Measurements from ENCODE around the gene ANO7.
"Not testable (repeated sequence)": the region's sequence is repeated elsewhere in the genome, so short reads cannot be mapped to it uniquely, and the experiment has no call there.

ANO7 gene

DNA sequence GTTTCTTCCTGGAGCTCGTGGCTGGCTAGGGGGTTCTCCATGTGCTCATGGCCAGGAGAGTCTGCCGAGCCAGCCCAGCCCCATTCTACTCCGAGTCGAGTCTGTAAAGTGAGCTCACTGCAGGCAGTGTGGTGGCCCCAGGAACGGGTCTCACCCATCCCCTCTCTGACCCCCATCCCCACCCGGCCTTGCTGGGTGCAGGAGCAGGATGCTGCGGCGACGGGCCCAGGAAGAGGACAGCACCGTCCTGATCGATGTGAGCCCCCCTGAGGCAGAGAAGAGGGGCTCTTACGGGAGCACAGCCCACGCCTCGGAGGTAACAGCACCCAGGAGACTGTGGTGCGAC is 1.4 kb downstream of the ANO7 start:
- no peaks in the 10 kb centered on the region for H3K9me3 ChIP-seq
- in situ Hi-C loops (cut with MboI; ENCODE audit: low sequenced_read_pairs) = no loop called here
- no peaks in the 10 kb centered on the region for H3K4me1 ChIP-seq
- no peak overlapping the region for H3K4me3 ChIP-seq
- H3K27me3 ChIP-seq (ENCODE audit: low read depth) = no peaks in the 10 kb centered on the region
- no peaks in the 10 kb centered on the region for H3K36me3 ChIP-seq (replicated peaks)
- DNase-seq (ENCODE audit: low spot score in 2 of 2) = no peak

- Histone ChIP-seq H3K4me3 (no peak overlapping the region), H3K36me3 (replicated peaks) (no peaks in the 10 kb centered on the region), H3K27me3 (ENCODE audit: low read depth) (no peaks in the 10 kb centered on the region), H3K4me1 (no peaks in the 10 kb centered on the region), H3K9me3 (no peaks in the 10 kb centered on the region)
- no peak for DNase-seq (ENCODE audit: low spot score in 2 of 2)
- in situ Hi-C loops (cut with MboI; ENCODE audit: low sequenced_read_pairs) = no loop called here
These were observed 2.0 kb downstream of the ANO7 start for GRCh38 chr2:241190291-241190981.

- Histone ChIP-seq H3K9me3 (no peaks in the 10 kb centered on the region), H3K27me3 (ENCODE audit: low read depth) (no peaks in the 10 kb centered on the region), H3K4me3 (no peak overlapping the region), H3K4me1 (no peaks in the 10 kb centered on the region), H3K36me3 (replicated peaks) (no peaks in the 10 kb centered on the region)
- in situ Hi-C loops (cut with MboI; ENCODE audit: low sequenced_read_pairs) = no loop called here
- DNase-seq (ENCODE audit: low spot score in 2 of 2) = no peak
These were observed 2.6 kb downstream of the ANO7 start for GRCh38 chr2:241191081-241191480.

DNA sequence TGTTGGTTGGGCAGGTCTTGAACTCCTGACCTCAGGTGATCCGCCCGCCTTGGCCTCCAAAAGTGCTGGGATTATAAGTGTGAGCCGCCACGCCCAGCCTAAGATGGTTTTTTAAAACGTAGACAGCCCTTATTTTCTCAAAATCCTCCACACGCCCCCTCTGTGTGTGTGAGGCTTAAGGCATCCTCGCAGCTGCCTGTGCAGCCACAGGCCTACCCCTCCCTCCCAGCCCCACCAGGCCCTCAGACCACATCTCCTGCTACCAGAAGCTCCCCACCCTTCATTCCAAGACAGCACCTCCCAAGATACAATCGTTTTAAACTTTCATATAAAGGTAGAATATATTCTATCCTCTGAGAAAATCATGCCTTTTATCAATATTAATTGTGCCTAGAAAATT is 4.8 kb downstream of the ANO7 start:
- H3K4me1 ChIP-seq = no peaks in the 10 kb centered on the region
- H3K9me3 ChIP-seq = no peaks in the 10 kb centered on the region
- no peak overlapping the region for H3K4me3 ChIP-seq
- in situ Hi-C loops (cut with MboI; ENCODE audit: low sequenced_read_pairs) = no loop called here
- no peak for DNase-seq (ENCODE audit: low spot score in 2 of 2)
- no peaks in the 10 kb centered on the region for H3K36me3 ChIP-seq (replicated peaks)
- H3K27me3 ChIP-seq (ENCODE audit: low read depth) = no peaks in the 10 kb centered on the region

- H3K27me3 ChIP-seq (ENCODE audit: low read depth) = no peaks in the 10 kb centered on the region
- in situ Hi-C loops (cut with MboI; ENCODE audit: low sequenced_read_pairs) = no loop called here
- DNase-seq (ENCODE audit: low spot score in 2 of 2) = no peak
- no peak overlapping the region for H3K4me3 ChIP-seq
- no peaks in the 10 kb centered on the region for H3K4me1 ChIP-seq
- no peaks in the 10 kb centered on the region for H3K36me3 ChIP-seq (replicated peaks)
- H3K9me3 ChIP-seq = no peaks in the 10 kb centered on the region
These were observed 6.3 kb downstream of the ANO7 start for GRCh38 chr2:241194811-241195210.

GRCh38 chr2:241195506-241196130 is 7.1 kb downstream of the ANO7 start:
- H3K36me3 ChIP-seq (replicated peaks) = no peaks in the 10 kb centered on the region
- no peaks in the 10 kb centered on the region for H3K4me1 ChIP-seq
- DNase-seq (ENCODE audit: low spot score in 2 of 2) = no peak
- no peaks in the 10 kb centered on the region for H3K9me3 ChIP-seq
- no peak overlapping the region for H3K4me3 ChIP-seq
- no peaks in the 10 kb centered on the region for H3K27me3 ChIP-seq (ENCODE audit: low read depth)
- in situ Hi-C loops (cut with MboI; ENCODE audit: low sequenced_read_pairs) = no loop called here

DNA sequence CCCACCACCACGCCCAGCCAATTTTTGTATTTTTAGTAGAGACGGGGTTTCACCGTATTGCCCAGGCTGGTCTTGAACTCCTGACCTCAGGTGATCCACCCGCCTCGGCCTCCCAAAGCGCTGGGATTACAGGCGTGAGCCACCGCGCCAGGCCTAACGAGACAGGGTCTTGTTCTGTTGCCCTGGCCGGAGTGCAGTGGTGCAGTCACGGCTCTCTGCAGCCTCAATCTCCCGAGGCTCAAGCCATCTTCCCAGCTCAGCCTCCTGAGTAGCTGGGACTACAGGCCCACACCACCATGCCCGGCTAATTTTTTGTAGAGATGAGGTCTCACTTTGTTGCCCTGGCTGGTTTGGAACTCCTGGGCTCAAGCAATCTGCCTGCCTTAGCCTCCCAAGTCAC is 8.8 kb downstream of the ANO7 start:
- DNase-seq (ENCODE audit: low spot score in 2 of 2); H3K9me3 ChIP-seq; H3K36me3 ChIP-seq (replicated peaks); in situ Hi-C loops (cut with MboI; ENCODE audit: low sequenced_read_pairs); H3K4me1 ChIP-seq; H3K4me3 ChIP-seq; H3K27me3 ChIP-seq (ENCODE audit: low read depth): not testable (repeated sequence)

GRCh38 chr2:241197947-241198346 is 9.5 kb downstream of the ANO7 start:
- no peak overlapping the region for H3K4me3 ChIP-seq
- no peaks in the 10 kb centered on the region for H3K36me3 ChIP-seq (replicated peaks)
- no peaks in the 10 kb centered on the region for H3K27me3 ChIP-seq (ENCODE audit: low read depth)
- in situ Hi-C loops (cut with MboI; ENCODE audit: low sequenced_read_pairs) = no loop called here
- DNase-seq (ENCODE audit: low spot score in 2 of 2) = no peak
- no peaks in the 10 kb centered on the region for H3K9me3 ChIP-seq
- no peaks in the 10 kb centered on the region for H3K4me1 ChIP-seq

GRCh38 chr2:241198381-241199279 is 10.2 kb downstream of the ANO7 start:
- Histone ChIP-seq H3K27me3 (ENCODE audit: low read depth) (no peaks in the 10 kb centered on the region), H3K4me1 (no peaks in the 10 kb centered on the region), H3K9me3 (no peaks in the 10 kb centered on the region), H3K36me3 (replicated peaks) (no peaks in the 10 kb centered on the region), H3K4me3 (no peak overlapping the region)
- in situ Hi-C loops (cut with MboI; ENCODE audit: low sequenced_read_pairs) = no loop called here
- no peak for DNase-seq (ENCODE audit: low spot score in 2 of 2)

- H3K9me3 ChIP-seq = no peaks in the 10 kb centered on the region
- no peak overlapping the region for H3K4me3 ChIP-seq
- DNase-seq (ENCODE audit: low spot score in 2 of 2) = no peak
- in situ Hi-C loops (cut with MboI; ENCODE audit: low sequenced_read_pairs) = no loop called here
- no peaks in the 10 kb centered on the region for H3K4me1 ChIP-seq
- H3K36me3 ChIP-seq (replicated peaks) = no peaks in the 10 kb centered on the region
- H3K27me3 ChIP-seq (ENCODE audit: low read depth) = no peaks in the 10 kb centered on the region
These were observed 10.8 kb downstream of the ANO7 start for GRCh38 chr2:241199286-241199685.

- no peaks in the 10 kb centered on the region for H3K36me3 ChIP-seq (replicated peaks)
- in situ Hi-C loops (cut with MboI; ENCODE audit: low sequenced_read_pairs) = no loop called here
- DNase-seq (ENCODE audit: low spot score in 2 of 2) = no peak
- H3K9me3 ChIP-seq = no peaks in the 10 kb centered on the region
- no peaks in the 10 kb centered on the region for H3K4me1 ChIP-seq
- H3K27me3 ChIP-seq (ENCODE audit: low read depth) = no peaks in the 10 kb centered on the region
- no peak overlapping the region for H3K4me3 ChIP-seq
These were observed 11.7 kb downstream of the ANO7 start for GRCh38 chr2:241199897-241200821.

GRCh38 chr2:241200822-241201395 is 12.4 kb downstream of the ANO7 start:
- Histone ChIP-seq H3K36me3 (replicated peaks) (no peaks in the 10 kb centered on the region), H3K9me3 (no peaks in the 10 kb centered on the region), H3K4me1 (no peaks in the 10 kb centered on the region), H3K4me3 (no peak overlapping the region), H3K27me3 (ENCODE audit: low read depth) (no peaks in the 10 kb centered on the region)
- DNase-seq (ENCODE audit: low spot score in 2 of 2) = no peak
- in situ Hi-C loops (cut with MboI; ENCODE audit: low sequenced_read_pairs) = no loop called here
